NOMO-1 (cell line): ENCODE measurements around the gene ZNF438.
"Not testable (repeated sequence)": the region's sequence is repeated elsewhere in the genome, so short reads cannot be mapped to it uniquely, and the experiment has no call there.

Experiments
- DNase-seq, 2 experiments: peaks; one replicate each; lab custom pipeline; 2025; ENCODE audit not compliant: unreplicated experiment in 2 of 2; lab: John Stamatoyannopoulos, UW

Gene ZNF438

GRCh38 chr10:31051703-31052102 lies 20.0 kb upstream of the ZNF438 start:
- DNase-seq, result no peak

- no peak for DNase-seq
Observed at GRCh38 chr10:31042670-31043069, 11.0 kb upstream of the ZNF438 start.

- DNase-seq, result no peak
Observed at GRCh38 chr10:31041011-31041410, 9.3 kb upstream of the ZNF438 start.

- not testable (repeated sequence) for DNase-seq
Observed at GRCh38 chr10:31039006-31039405, 7.3 kb upstream of the ZNF438 start.

- no peak for DNase-seq
Observed at GRCh38 chr10:31037749-31038148, 6.1 kb upstream of the ZNF438 start.

GRCh38 chr10:31036209-31036608 lies 4.5 kb upstream of the ZNF438 start:
- DNase-seq, result no peak

GRCh38 chr10:31035266-31035798 lies 3.7 kb upstream of the ZNF438 start:
- DNase-seq, result no peak

- DNase-seq, result peak; percentile 37 to 55
Observed at GRCh38 chr10:31034098-31034909, 2.6 kb upstream of the ZNF438 start.

GRCh38 chr10:31033147-31033546 lies 1.5 kb upstream of the ZNF438 start:
- DNase-seq, result peak in 1 of 2 experiments; percentile 49

- peak; percentile 91 to 97 for DNase-seq
Observed at GRCh38 chr10:31032258-31033132, 830 bp upstream of the ZNF438 start.

GRCh38 chr10:31031205-31031557 lies 484 bp downstream of the ZNF438 start:
- no peak for DNase-seq

GRCh38 chr10:31030800-31031199 lies 865 bp downstream of the ZNF438 start:
- DNase-seq, result no peak

GRCh38 chr10:31030260-31030659 lies 1.4 kb downstream of the ZNF438 start:
- DNase-seq, result no peak

- no peak for DNase-seq
Observed at GRCh38 chr10:31028081-31028480, 3.6 kb downstream of the ZNF438 start.

- DNase-seq, result not testable (repeated sequence)
Observed at GRCh38 chr10:31026279-31026678, 5.4 kb downstream of the ZNF438 start.

GRCh38 chr10:31025142-31025541 lies 6.5 kb downstream of the ZNF438 start:
- no peak for DNase-seq

- no peak for DNase-seq
Observed at GRCh38 chr10:31023558-31023957, 8.1 kb downstream of the ZNF438 start.

- DNase-seq, result no peak
Observed at GRCh38 chr10:31020209-31020608, 11.5 kb downstream of the ZNF438 start.

- no peak for DNase-seq
Observed at GRCh38 chr10:31018962-31019361, 12.7 kb downstream of the ZNF438 start.

- DNase-seq, result no peak
Observed at GRCh38 chr10:31018356-31018750, 13.3 kb downstream of the ZNF438 start.

- DNase-seq, result no peak
Observed at GRCh38 chr10:31017534-31018355, 13.9 kb downstream of the ZNF438 start.
